ENCODE measurements around the gene COP1. TPM values are rescaled to one million over a fixed set of nuclear protein-coding genes. Genes with fewer than 3 reads are reported as not detected.

Gene COP1
- total and polyA plus RNA-seq, 2 donors (not counting 3 experiments of a cell fraction or from before 2014, with no cell fraction given) = 16.5 to 40.9 TPM

DNA sequence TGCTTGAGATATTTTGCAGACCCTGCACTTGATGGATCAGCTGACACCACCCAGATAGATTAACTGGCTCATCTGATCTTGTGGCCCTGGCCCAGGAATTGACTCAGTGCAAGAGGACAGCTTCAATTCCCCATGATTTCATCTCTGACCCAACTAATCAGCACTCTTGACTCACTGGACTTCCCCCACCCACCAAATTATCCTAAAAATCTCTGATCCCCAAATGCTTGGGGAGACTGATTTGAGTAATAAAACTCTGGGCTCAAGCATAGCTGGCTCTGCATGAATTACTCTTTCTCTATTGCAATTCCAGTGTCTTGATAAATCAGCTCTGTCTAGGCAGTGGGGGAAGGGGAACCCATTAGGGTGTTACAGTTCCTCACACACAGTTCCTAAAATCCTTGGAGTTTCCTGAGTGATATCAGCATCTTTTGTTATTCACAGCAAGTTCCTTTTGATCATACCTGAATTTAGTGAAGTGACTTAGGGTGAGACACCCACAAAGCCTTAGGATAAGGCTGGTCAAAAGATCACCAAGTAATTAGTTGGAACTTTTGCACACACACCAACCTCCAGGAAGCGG, 104.2 kb downstream of the COP1 start:
- H3K4me2 ChIP-seq (ENCODE audit: insufficient read depth, low read length) = no peak overlapping the region
- H2AFZ ChIP-seq (ENCODE audit: low read depth, low read length) = no peak overlapping the region
- no peak overlapping the region for H3K27ac ChIP-seq (ENCODE audit: insufficient read depth, low read depth, low read length)
- dilution Hi-C loops (cut with MboI; ENCODE audit: extremely low pct_ligation_motif_present, low sequenced_read_pairs) (no loop called here), intact Hi-C loops (cut with micrococcal nuclease) (no loop called here)
- H4K20me1 ChIP-seq (replicated peaks; ENCODE audit: control insufficient read depth, extremely low read depth, insufficient read depth, low read length) = peaks cover 3% of the 10 kb centered on the region
- H3K4me3 ChIP-seq (replicated peaks in 1 of 3; ENCODE audit: insufficient read depth in 1 of 3, low read depth in 1 of 3, low read length in 3 of 3) = no peak overlapping the region
- H3K9me1 ChIP-seq (replicated peaks; ENCODE audit: control insufficient read depth, extremely low read depth, insufficient read depth, low read length) = no peaks in the 10 kb centered on the region
- ChIA-PET POLR2A (no interaction called here), CTCF (interaction anchor here (1.1 to 1.6 kb wide), 4 partner anchors 8 to 978 kb away, joined by 3 to 4 read pairs (median 4); no protein-coding TSS in a partner anchor)
- no peaks in the 10 kb centered on the region for H3K4me1 ChIP-seq (ENCODE audit: control insufficient read depth, extremely low read depth, insufficient read depth, low read length)
- H3K79me2 ChIP-seq (ENCODE audit: control insufficient read depth, insufficient read depth, low read length) = no peaks in the 10 kb centered on the region
- BruUV-seq (replicated peaks) = no TSS peak
- peaks cover 0 to 3% of the 10 kb centered on the region in 2 experiments for H3K36me3 ChIP-seq (ENCODE audit: control insufficient read depth in 2 of 2, extremely low read depth in 1 of 2, insufficient read depth in 2 of 2, low read length in 2 of 2)
- TF ChIP-seq MAX (IDR thresholded peaks at IDR 0.05; ENCODE audit: insufficient read depth, insufficient read length) (no peak), EZH2 (IDR thresholded peaks at IDR 0.05; ENCODE audit: borderline replicate concordance, low read depth, low read length, severe bottlenecking) (no peak), MYC (IDR thresholded peaks at IDR 0.05; ENCODE audit: low read depth, low read length) (no peak), FOS (IDR thresholded peaks at IDR 0.05; ENCODE audit: borderline replicate concordance, insufficient read depth, low read length) (no peak), POLR2A (IDR thresholded peaks at IDR 0.05; ENCODE audit: low read depth, low read length) (no peak), JUN (IDR thresholded peaks at IDR 0.05; ENCODE audit: borderline replicate concordance, insufficient read depth, insufficient read length, low read depth) (no peak), GATA2 (IDR thresholded peaks at IDR 0.05; ENCODE audit: insufficient read depth, insufficient read length, low read depth, low read length) (no peak), POLR2AphosphoS5 (IDR thresholded peaks at IDR 0.05; ENCODE audit: insufficient read depth, low read depth, low read length) (no peak)
- TF ChIP-seq, protein P1, sequence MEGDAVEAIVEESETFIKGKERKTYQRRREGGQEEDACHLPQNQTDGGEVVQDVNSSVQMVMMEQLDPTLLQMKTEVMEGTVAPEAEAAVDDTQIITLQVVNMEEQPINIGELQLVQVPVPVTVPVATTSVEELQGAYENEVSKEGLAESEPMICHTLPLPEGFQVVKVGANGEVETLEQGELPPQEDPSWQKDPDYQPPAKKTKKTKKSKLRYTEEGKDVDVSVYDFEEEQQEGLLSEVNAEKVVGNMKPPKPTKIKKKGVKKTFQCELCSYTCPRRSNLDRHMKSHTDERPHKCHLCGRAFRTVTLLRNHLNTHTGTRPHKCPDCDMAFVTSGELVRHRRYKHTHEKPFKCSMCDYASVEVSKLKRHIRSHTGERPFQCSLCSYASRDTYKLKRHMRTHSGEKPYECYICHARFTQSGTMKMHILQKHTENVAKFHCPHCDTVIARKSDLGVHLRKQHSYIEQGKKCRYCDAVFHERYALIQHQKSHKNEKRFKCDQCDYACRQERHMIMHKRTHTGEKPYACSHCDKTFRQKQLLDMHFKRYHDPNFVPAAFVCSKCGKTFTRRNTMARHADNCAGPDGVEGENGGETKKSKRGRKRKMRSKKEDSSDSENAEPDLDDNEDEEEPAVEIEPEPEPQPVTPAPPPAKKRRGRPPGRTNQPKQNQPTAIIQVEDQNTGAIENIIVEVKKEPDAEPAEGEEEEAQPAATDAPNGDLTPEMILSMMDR (IDR thresholded peaks at IDR 0.05; ENCODE audit: extremely low read depth in 1 of 2, insufficient read depth in 1 of 2, low read depth in 1 of 2, low read length in 2 of 2) = no peak
- FAIRE-seq (no peak), DNase-seq (ENCODE audit: low read depth, low spot score) (no peak)
- no peaks in the 10 kb centered on the region for H3K9me3 ChIP-seq (replicated peaks; ENCODE audit: control insufficient read depth, insufficient read depth, low read length)
- H3K9ac ChIP-seq (replicated peaks; ENCODE audit: extremely low read depth, insufficient read depth, low read length) = no peak overlapping the region
- no peaks in the 10 kb centered on the region for H3K27me3 ChIP-seq (ENCODE audit: control insufficient read depth in 2 of 2, insufficient read depth in 2 of 2, low read length in 2 of 2)

All from endothelial cell of umbilical vein (primary cell).